Spleen (tissue), 11 donors: Measurements from ENCODE around the gene CDX1. TPM values are rescaled to one million over a fixed set of nuclear protein-coding genes. Genes with fewer than 3 reads are reported as not detected.

Experiments used
- DNase-seq: peaks from one replicate; pipeline ENCODE4 v3.0.0-alpha.2; 2020
- H3K27ac ChIP-seq, 8 donors: fragments of 200-600 bp; sonication (generic) in 7 of 8; 1 replicate in 4 of 8; 2 replicates in 4 of 8; pipeline versions ENCODE4 v1.5.0 to v1.8.0; 2016 to 2021; ENCODE audit warnings: inconsistent platforms in 4 of 8, mild to moderate bottlenecking in 4 of 8, moderate library complexity in 1 of 8
- H3K27me3 ChIP-seq, 7 donors: fragments of 200-600 bp; sonication (generic) in 6 of 7; replicated peaks in 1 of 7; 1 replicate in 4 of 7; 2 replicates in 3 of 7; pipeline versions ENCODE4 v1.5.0 to v1.8.0; 2016 to 2021; ENCODE audit warnings: inconsistent platforms in 3 of 7, mild to moderate bottlenecking in 1 of 7
- H3K36me3 ChIP-seq, 6 donors: fragments of 200-600 bp; sonication (generic) in 5 of 6; 1 replicate in 4 of 6; 2 replicates in 2 of 6; pipeline versions ENCODE4 v1.5.0 to v1.8.0; 2016 to 2021; ENCODE audit warnings: inconsistent platforms in 2 of 6
- H3K4me1 ChIP-seq, 6 donors: fragments of 200-600 bp; sonication (generic) in 5 of 6; 1 replicate in 3 of 6; 2 replicates in 3 of 6; pipeline versions ENCODE4 v1.5.0 to v1.8.0; 2016 to 2021; ENCODE audit warnings: inconsistent platforms in 3 of 6
- H3K4me3 ChIP-seq, 8 donors: fragments of 200-600 bp; sonication (generic) in 7 of 8; 1 replicate in 4 of 8; 2 replicates in 4 of 8; pipeline versions ENCODE4 v1.5.0 to v1.8.0; 2016 to 2021; ENCODE audit warnings: inconsistent platforms in 4 of 8, mild to moderate bottlenecking in 4 of 8, moderate library complexity in 2 of 8
- H3K9me3 ChIP-seq, 8 donors: fragments of 200-600 bp; sonication (generic) in 7 of 8; 1 replicate in 4 of 8; 2 replicates in 4 of 8; pipeline versions ENCODE4 v1.5.0 to v1.8.0; 2016 to 2021; ENCODE audit warnings: inconsistent platforms in 4 of 8
- POLR2A ChIP-seq, 3 donors: fragments of 450-650 bp; IDR thresholded peaks; one replicate each; pipeline ENCODE4 v1.5.1; 2017; ENCODE audit warnings: antibody characterized with exemption in 3 of 3, mild to moderate bottlenecking in 1 of 3
- POLR2AphosphoS5 ChIP-seq, 3 donors: sonication (generic); formaldehyde crosslinking; IDR thresholded peaks; one replicate each; pipeline ENCODE4 v1.5.1; 2017; ENCODE audit warnings: antibody characterized with exemption in 3 of 3
- WGBS, 5 donors: extraction: QIAGEN DNeasy Blood & Tissue Kit in 3 of 5; methylation state at CpG; one replicate each; pipeline versions ENCODE4 v1.1.5 to v1.1.7; 2013 to 2018; 5-methylcytosine and 5-hydroxymethylcytosine counted together
- intact Hi-C: fragments of 100-400 bp; cut with DNase I; formaldehyde crosslinking; loops from one replicate; pipeline ENCODE4 v1.15.0; 2023; ENCODE audit warnings: low total_unique reads
- polyA plus RNA-seq, 3 donors: library from polyadenylated mRNA; stranded (reverse); fragments of 200-250 nt; gene quantifications; one replicate each; pipeline ENCODE4 v1.2.1, GENCODE V29; 2013
- total RNA-seq, 7 donors: library from RNA; depleted of rRNA in 3 of 7; stranded (reverse); fragments of >200 nt in 3 of 7; fragmentation: NEBNext Ultra II Directional in 4 of 7; extraction: Animal tissue kit (Norgen Biotek cat#: 25700) in 4 of 7; gene quantifications; one replicate each; pipeline versions ENCODE4 v1.1.0 to v1.2.1, GENCODE V29; 2016 to 2021
- TF ChIP-seq, protein P1 (sequence below), 11 experiments: fragments of 200-600 bp in 7 of 11; fragments of 450-650 bp in 4 of 11; sonication (generic) in 4 of 11; IDR thresholded peaks in 8 of 11; conservative IDR thresholded peaks in 3 of 11; 1 replicate in 7 of 11; 2 replicates in 4 of 11; pipeline versions ENCODE4 v1.4.0 to v1.8.0; 2016 to 2021; ENCODE audit warnings: antibody characterized with exemption in 11 of 11, inconsistent platforms in 4 of 11, mild to moderate bottlenecking in 1 of 11
- donor health status: healthy with polysubstance abuse.
- donor health status: DM: no; HTN: no; CAD: no; lungs with moderate emphysema.
- donor health status: DM: no; HTN: no; CAD: no.
- donor health status: Bipolar disorder and iron deficiency.
- donor health status: healthy.
- donor health status: DM: no; HTN: no; CAD: no.
- donor health status: DM: yes; HTN: yes; CAD: no.

The CDX1 gene
- total and polyA plus RNA-seq, 10 donors: 0.25 to 1.3 (median 0.41) TPM; not detected in 5

DNA sequence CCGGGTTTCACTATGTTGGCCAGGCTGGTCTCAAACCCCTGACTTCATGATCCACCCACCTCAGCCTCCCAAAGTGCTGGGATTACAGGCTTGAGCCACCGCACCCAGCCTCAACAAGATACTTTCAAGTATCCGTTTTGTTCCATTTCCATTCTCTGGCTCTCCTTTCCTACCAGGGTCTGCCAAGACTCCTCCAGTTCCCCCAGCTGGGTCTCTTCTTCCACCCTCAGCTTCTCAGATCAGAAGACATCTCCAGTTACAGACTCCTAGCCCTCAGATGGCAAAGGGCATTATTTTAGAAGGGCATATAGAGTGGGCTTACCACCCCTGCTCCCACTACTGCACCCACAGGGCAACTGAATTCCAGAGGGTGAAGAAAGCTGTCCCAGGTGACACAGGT lies 9.4 kb upstream of the CDX1 start:
- peaks cover 0 to 3% (median 0%) of the 10 kb centered on the region in 6 donors for H3K36me3 ChIP-seq
- peaks cover 11 to 76% (median 29%) of the 10 kb centered on the region in 6 donors for H3K4me1 ChIP-seq
- H3K27me3 ChIP-seq: peaks cover 0 to 19% (median 0%) of the 10 kb centered on the region in 7 donors
- no peak for TF ChIP-seq POLR2A (IDR thresholded peaks at IDR 0.05)
- TF ChIP-seq POLR2AphosphoS5 (IDR thresholded peaks at IDR 0.05): no peak
- TF ChIP-seq, protein P1, sequence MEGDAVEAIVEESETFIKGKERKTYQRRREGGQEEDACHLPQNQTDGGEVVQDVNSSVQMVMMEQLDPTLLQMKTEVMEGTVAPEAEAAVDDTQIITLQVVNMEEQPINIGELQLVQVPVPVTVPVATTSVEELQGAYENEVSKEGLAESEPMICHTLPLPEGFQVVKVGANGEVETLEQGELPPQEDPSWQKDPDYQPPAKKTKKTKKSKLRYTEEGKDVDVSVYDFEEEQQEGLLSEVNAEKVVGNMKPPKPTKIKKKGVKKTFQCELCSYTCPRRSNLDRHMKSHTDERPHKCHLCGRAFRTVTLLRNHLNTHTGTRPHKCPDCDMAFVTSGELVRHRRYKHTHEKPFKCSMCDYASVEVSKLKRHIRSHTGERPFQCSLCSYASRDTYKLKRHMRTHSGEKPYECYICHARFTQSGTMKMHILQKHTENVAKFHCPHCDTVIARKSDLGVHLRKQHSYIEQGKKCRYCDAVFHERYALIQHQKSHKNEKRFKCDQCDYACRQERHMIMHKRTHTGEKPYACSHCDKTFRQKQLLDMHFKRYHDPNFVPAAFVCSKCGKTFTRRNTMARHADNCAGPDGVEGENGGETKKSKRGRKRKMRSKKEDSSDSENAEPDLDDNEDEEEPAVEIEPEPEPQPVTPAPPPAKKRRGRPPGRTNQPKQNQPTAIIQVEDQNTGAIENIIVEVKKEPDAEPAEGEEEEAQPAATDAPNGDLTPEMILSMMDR (IDR thresholded peaks at IDR 0.05 in 8 of 11, conservative IDR thresholded peaks at IDR 0.05 in 3 of 11): no peak
- no peak overlapping the region for H3K4me3 ChIP-seq
- 81 to 92% (median 90%) methylated on average over 3 of the region's 3 CpGs for WGBS, 5 donors
- H3K9me3 ChIP-seq: no peaks in the 10 kb centered on the region
- H3K27ac ChIP-seq: peak overlapping the region in 5 of 8 donors; percentile 64 to 83 (median 82)
- intact Hi-C loops: no loop called here
- no peak for DNase-seq

DNA sequence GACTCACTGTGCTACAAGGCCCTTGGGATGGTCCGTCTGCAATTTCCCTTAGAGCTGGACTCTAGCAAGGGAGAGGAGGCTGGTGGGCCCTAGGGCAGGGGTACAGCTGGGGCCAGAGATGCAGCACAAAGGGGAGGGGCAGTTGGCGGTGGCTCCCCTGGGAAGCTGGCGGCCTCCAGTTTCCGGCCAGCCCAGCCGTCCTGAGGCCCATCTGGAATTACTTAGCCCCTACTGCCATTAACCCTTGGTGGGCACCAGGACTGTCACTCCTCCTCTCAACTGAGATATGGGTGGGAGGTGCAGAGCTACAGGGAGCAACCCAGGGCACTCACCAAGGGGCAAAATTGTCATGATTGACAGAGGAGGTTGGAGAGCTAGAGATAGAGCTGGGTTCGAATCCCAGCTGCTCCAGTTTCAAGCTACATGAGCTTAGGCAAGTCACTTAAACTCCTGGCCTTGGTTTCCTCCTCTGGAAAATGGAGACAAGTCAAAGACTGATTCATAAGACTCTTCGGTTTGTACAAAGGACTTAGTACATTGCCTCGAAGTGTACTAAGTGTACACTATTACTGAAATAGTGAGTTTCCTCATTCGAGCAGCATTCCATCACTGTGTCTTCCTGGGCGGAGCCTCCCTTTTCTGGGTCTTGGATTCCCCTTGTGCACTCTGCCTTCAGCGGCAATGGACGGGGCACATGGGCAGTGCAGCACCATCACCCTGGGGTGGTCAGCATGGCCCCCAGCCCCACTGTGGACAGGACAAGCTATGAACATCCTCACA lies 8.2 kb upstream of the CDX1 start:
- no peak for DNase-seq
- WGBS, 5 donors: 48 to 69% (median 63%) methylated on average over 12 of the region's 12 CpGs
- Histone ChIP-seq H3K4me1 (peaks cover 11 to 85% (median 30%) of the 10 kb centered on the region in 6 donors), H3K4me3 (no peak overlapping the region), H3K9me3 (no peaks in the 10 kb centered on the region), H3K27ac (peak overlapping the region in 7 of 8 donors; percentile 21 to 83 (median 79)), H3K27me3 (peaks cover 0 to 19% (median 0%) of the 10 kb centered on the region in 7 donors), H3K36me3 (no peaks in the 10 kb centered on the region)
- TF ChIP-seq, protein P1 (IDR thresholded peaks at IDR 0.05 in 8 of 11, conservative IDR thresholded peaks at IDR 0.05 in 3 of 11): no peak
- no peak for TF ChIP-seq POLR2A (IDR thresholded peaks at IDR 0.05)
- peak in 1 of 3 donors; percentile 4 for TF ChIP-seq POLR2AphosphoS5 (IDR thresholded peaks at IDR 0.05)
- intact Hi-C loops: no loop called here

- Histone ChIP-seq H3K36me3 (no peaks in the 10 kb centered on the region), H3K4me1 (peaks cover 11 to 86% (median 30%) of the 10 kb centered on the region in 6 donors), H3K9me3 (no peaks in the 10 kb centered on the region), H3K27me3 (peaks cover 0 to 19% (median 0%) of the 10 kb centered on the region in 7 donors), H3K27ac (peak overlapping the region; percentile 19 to 83 (median 74)), H3K4me3 (no peak overlapping the region)
- no peak for DNase-seq
- TF ChIP-seq POLR2AphosphoS5 (IDR thresholded peaks at IDR 0.05) (no peak), POLR2A (IDR thresholded peaks at IDR 0.05) (no peak)
- TF ChIP-seq, protein P1 (IDR thresholded peaks at IDR 0.05 in 8 of 11, conservative IDR thresholded peaks at IDR 0.05 in 3 of 11): no peak
- WGBS, 5 donors: 70 to 89% (median 85%) methylated on average over 6 of the region's 6 CpGs
- intact Hi-C loops: no loop called here
Observed at GRCh38 chr5:150159031-150159430, 7.5 kb upstream of the CDX1 start.

- 31 to 62% (median 39%) methylated on average over 2 to 9 of the region's 9 CpGs for WGBS, 5 donors
- peak overlapping the region in 7 of 8 donors; percentile 64 to 83 (median 79) for H3K27ac ChIP-seq
Observed at GRCh38 chr5:150159741-150160179, 6.8 kb upstream of the CDX1 start.

More at GRCh38 chr5:150159741-150160179, 6.8 kb upstream of the CDX1 start:
- TF ChIP-seq POLR2AphosphoS5 (IDR thresholded peaks at IDR 0.05) (peak in 2 of 3 donors; percentile 72 to 76), POLR2A (IDR thresholded peaks at IDR 0.05) (no peak)
- TF ChIP-seq, protein P1 (IDR thresholded peaks at IDR 0.05 in 8 of 11, conservative IDR thresholded peaks at IDR 0.05 in 3 of 11): no peak
- Histone ChIP-seq H3K4me1 (peaks cover 11 to 82% (median 28%) of the 10 kb centered on the region in 6 donors), H3K36me3 (no peaks in the 10 kb centered on the region), H3K9me3 (no peaks in the 10 kb centered on the region), H3K4me3 (no peak overlapping the region), H3K27me3 (peaks cover 0 to 19% (median 0%) of the 10 kb centered on the region in 7 donors)
- DNase-seq: no peak
- intact Hi-C loops: loop anchor here (2.0 kb wide), 1 partner anchor 59 kb away; no protein-coding TSS in a partner anchor
